Fibroblast of villous mesenchyme (primary cell): ENCODE data around the gene DCC. TPM values are rescaled to one million over a fixed set of nuclear protein-coding genes. Genes with fewer than 3 reads are reported as not detected.

Source experiments
- DNase-seq: peaks from one replicate; pipeline ENCODE4 v3.0.0-alpha.2; 2010; ENCODE audit warnings: low read depth
- H3K4me3 ChIP-seq: 2 replicates; pipeline ENCODE4 v1.5.1; 2011; ENCODE audit warnings: low read depth, mild to moderate bottlenecking, low read length
- total RNA-seq: library from RNA; depleted of rRNA; stranded (reverse); fragments of >200 nt; gene quantifications from 2 replicates; pipeline ENCODE4 v1.2.3, GENCODE V29; 2012
- TF ChIP-seq, protein P1 (sequence below): IDR thresholded peaks from 2 replicates; pipeline ENCODE4 v1.5.1; 2012; ENCODE audit warnings: low read depth, mild to moderate bottlenecking, low read length; ENCODE audit not compliant: insufficient read depth

The DCC gene
- total RNA-seq, 1 donor: not detected

DNA sequence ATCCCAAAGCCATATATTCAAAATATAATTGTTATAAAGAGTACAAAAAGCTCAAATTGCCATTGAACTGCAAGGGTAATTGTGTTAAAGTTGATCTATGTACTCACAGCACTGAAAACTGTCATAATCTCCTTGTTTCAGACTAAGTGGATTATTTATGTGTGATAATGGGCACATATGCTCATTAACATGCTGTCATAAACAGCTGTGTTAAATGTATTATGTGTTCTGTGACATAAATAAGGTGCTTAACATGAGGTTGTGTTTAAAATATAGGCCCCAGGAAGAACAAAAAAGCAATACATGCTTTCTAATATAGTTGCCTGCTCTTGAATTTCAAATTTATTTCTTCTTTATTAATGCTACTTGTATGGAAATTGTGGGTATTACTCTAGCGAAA, 409.5 kb downstream of the DCC start:
- H3K4me3 ChIP-seq: no peak overlapping the region
- no peak for DNase-seq
- TF ChIP-seq, protein P1, sequence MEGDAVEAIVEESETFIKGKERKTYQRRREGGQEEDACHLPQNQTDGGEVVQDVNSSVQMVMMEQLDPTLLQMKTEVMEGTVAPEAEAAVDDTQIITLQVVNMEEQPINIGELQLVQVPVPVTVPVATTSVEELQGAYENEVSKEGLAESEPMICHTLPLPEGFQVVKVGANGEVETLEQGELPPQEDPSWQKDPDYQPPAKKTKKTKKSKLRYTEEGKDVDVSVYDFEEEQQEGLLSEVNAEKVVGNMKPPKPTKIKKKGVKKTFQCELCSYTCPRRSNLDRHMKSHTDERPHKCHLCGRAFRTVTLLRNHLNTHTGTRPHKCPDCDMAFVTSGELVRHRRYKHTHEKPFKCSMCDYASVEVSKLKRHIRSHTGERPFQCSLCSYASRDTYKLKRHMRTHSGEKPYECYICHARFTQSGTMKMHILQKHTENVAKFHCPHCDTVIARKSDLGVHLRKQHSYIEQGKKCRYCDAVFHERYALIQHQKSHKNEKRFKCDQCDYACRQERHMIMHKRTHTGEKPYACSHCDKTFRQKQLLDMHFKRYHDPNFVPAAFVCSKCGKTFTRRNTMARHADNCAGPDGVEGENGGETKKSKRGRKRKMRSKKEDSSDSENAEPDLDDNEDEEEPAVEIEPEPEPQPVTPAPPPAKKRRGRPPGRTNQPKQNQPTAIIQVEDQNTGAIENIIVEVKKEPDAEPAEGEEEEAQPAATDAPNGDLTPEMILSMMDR: no peak

DNA sequence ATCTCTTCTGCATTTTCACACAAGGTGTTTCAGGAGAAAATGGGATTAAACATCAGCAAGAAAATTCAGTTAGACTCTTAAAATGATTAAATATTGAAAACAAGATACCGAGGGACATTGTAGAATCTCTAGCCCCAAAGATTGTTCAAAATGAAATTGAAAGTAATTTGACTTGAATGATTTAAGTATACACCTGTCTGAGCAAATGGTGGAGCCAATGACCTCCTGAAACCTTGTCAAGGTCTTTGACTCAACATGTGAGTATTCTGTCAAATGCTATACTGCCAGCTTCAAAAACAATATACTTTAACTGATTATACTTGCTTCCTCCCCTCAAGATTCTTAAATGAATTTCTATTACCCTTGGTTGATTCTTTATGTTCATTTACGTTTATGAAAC, 411.0 kb downstream of the DCC start:
- TF ChIP-seq, protein P1: no peak
- H3K4me3 ChIP-seq: no peak overlapping the region
- no peak for DNase-seq

DNA sequence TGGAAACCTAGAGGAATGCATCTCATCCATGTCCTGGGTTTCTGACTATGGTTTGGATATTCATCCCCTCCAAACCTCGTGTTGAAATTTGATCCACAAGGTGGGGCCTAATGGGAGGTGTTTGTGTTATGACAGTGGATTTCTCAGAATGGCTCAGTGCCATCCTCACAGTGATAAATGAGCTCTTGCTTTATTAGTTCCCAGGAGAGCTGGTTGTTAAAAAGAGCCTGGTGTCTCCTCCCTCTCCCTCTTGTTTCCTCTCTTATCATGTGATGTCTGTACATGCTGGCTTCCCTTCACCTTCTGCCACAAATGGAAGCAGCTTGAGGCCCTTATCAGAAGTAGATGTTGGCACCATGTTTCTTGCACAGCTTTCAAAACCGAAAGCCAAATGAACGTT, 424.3 kb downstream of the DCC start:
- TF ChIP-seq, protein P1: no peak
- H3K4me3 ChIP-seq: no peak overlapping the region
- DNase-seq: no peak

DNA sequence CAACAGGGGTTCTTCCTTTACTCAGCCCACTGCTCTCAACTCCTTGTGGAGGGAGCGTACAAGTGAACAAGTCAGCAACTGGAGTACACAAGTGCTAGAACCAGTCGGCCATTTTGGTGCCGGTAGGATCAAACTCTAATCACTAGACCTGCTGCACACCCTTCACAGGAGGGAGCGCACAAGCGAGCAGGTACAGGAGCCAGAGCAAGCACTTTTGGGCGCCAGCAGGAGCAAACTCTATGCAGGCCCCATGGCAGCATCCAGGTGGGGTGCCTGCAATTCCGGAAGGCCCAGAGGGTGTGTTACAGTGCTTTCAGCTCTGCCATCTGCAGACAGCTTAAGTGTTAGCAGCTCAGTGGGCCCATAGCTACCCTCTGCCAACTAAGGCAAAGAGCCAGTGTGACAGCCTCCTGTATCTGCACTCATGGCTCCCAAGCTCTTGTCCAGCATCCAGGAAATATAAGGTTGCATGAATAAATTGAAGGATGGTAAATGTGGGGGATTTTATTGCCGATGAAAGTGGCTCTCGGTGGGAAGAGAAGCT, 426.1 kb downstream of the DCC start:
- H3K4me3 ChIP-seq: no peak overlapping the region
- TF ChIP-seq, protein P1: no peak
- no peak for DNase-seq

DNA sequence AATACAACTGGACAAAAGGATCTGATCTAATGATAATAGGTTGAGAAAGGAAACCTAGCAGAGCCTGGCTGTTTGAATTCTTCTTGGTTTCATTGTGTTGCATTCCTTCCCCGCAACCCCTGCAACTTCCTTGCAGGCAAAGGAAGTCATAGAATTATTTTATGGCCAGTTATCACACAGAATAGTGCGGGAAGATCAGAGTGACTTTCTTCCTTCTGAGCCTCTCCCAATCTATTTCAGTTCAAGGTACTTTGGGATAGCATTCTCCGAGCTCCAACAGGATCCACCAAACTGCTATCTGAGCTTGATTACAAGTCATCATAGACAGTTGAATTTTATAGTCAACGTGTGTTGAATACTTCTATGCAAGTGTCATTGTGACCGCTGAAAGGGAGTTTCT, 441.1 kb downstream of the DCC start:
- no peak overlapping the region for H3K4me3 ChIP-seq
- no peak for DNase-seq
- TF ChIP-seq, protein P1: no peak

DNA sequence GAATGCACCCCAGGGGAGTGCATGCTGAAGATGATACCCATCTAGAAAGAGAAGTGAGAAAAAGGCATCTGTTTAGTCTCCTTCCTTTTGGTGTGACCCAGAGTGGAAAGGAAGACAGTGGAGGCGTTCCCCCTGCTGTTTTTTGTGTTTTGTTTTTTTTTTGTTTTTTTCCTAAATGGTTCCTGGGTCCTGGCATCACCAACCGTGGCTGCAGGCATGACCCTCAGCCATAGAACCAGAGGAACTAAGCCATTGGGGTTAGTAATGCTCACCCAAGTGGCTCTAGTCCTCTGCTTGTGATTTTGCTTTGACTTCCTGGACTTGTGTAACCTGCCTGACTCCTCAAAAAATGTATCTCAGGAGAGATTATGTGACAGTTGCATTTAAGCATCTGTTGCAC, 451.3 kb downstream of the DCC start:
- TF ChIP-seq, protein P1: no peak
- H3K4me3 ChIP-seq: no peak overlapping the region

DNA sequence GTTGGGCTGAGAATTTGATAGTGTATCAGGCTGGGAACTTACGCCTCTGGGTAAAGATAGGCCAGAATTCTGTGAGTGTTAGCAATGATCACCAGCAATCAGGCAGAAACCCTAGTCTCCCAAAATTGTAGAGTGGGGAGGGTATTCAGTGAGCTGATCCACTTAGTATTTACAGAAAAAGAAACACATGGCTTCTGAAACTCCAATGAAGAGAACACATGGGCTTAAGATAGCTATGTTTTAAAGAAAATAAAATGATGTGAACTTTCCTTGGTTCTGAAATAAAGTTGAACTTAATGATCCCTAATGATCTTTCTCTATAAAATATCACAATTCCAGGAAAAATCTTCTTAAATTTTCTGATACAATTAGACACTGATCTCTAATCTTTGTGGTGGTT, 472.8 kb downstream of the DCC start:
- TF ChIP-seq, protein P1: no peak
- no peak for DNase-seq

More for the DNA sequence above, 451.3 kb downstream of the DCC start:
- no peak for DNase-seq

More for the DNA sequence above, 472.8 kb downstream of the DCC start:
- H3K4me3 ChIP-seq: no peak overlapping the region
